ENCODE measurements around the gene PROK1.
"Not testable (repeated sequence)": the region's sequence is repeated elsewhere in the genome, so short reads cannot be mapped to it uniquely, and the experiment has no call there.

DNA sequence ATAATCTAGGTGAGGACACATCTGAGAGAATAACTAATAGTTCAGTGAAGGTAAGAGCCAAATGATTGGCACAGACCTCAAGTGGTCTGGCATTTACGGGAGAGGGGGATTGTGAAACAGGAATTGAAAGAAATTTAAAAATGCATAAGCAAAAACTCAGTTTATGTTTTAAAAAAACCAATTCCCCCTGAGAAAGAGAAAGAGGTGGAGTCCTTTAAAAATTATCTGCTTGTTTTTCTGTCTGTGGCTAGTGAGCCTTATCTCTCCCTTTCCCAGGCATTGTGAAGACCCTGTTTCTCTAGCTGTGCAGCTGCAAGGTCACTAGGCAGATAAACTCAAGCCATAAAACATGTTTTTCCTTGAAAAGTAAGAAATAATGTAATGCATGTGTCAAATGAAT, 37.9 kb upstream of the PROK1 start:
- TF ChIP-seq, protein P1, sequence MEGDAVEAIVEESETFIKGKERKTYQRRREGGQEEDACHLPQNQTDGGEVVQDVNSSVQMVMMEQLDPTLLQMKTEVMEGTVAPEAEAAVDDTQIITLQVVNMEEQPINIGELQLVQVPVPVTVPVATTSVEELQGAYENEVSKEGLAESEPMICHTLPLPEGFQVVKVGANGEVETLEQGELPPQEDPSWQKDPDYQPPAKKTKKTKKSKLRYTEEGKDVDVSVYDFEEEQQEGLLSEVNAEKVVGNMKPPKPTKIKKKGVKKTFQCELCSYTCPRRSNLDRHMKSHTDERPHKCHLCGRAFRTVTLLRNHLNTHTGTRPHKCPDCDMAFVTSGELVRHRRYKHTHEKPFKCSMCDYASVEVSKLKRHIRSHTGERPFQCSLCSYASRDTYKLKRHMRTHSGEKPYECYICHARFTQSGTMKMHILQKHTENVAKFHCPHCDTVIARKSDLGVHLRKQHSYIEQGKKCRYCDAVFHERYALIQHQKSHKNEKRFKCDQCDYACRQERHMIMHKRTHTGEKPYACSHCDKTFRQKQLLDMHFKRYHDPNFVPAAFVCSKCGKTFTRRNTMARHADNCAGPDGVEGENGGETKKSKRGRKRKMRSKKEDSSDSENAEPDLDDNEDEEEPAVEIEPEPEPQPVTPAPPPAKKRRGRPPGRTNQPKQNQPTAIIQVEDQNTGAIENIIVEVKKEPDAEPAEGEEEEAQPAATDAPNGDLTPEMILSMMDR (IDR thresholded peaks at IDR 0.05), result not testable (repeated sequence)
- not testable (repeated sequence) for TF ChIP-seq EZH2 (IDR thresholded peaks at IDR 0.05; ENCODE audit: borderline replicate concordance, insufficient read depth, low read depth, low read length, poor library complexity, severe bottlenecking)

Data from B cell (primary cell).